Fibroblast of mammary gland (primary cell): ENCODE results near the gene DLX3.

Experiments
- DNase-seq: peaks from one replicate; pipeline ENCODE4 v3.0.0-alpha.2; 2010; ENCODE audit warnings: low read depth
- H3K4me3 ChIP-seq: 2 replicates; pipeline ENCODE4 v1.5.1; 2011; ENCODE audit warnings: low read depth, mild to moderate bottlenecking, low read length, moderate library complexity; ENCODE audit not compliant: control insufficient read depth
- CTCF ChIP-seq: conservative IDR thresholded peaks from 2 replicates; pipeline ENCODE4 v1.5.1; 2011; ENCODE audit warnings: low read depth, low read length, inconsistent platforms; ENCODE audit not compliant: control insufficient read depth, insufficient read depth

Gene DLX3

DNA sequence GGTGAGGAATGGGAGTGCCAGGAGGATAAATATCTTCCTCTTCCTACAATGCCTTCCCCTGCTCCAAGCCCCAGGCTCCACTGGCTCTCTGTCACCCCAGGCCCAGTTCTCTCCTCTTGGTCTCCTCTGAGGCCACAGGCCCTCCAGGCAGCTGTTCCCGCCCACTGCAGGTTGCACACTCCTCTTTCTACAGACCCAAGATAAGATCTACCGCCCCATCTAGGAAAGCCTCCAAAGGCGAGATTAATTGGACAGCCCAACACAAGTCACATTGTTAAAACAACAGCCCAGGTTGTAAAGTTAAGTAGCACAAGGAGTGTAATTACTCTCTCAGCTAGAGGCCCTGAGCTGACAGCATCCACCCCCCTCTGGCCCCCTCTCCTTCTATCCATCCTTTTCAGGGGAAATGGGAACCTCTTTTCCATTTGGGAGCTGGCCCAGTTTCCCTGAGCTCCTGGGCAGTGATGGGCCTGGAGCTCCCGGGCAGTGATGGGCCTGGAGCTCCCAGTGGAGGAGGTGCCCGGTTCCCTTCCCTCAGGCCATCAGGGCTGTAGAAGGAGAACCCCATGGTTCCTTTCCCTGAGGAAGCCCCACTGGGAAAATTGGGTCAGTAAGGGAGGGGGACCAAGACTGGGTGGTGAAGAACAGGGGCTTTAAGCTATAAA lies 18.7 kb downstream of the DLX3 start:
- no peak overlapping the region for H3K4me3 ChIP-seq
- DNase-seq = no peak
- no peak for TF ChIP-seq CTCF

DNA sequence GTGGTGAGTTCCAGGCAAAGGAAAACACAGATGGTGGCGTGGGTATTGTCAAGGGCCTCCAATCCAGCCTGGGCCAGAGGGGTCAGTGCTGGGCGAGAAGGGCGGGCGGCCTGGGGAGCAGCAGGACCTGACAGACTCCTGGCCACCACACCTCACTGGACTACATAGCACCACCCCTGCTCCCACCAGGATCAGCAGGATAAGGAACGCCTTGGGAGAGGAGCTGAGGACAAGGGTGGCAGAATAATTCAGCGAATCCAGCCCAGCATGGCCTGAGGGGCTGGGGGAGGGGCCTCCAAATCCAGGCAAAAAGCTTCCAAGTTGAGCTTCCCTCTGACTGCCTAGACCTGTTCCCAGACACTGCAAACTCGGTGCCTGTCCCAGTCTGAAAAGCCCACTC lies 19.5 kb downstream of the DLX3 start:
- no peak overlapping the region for H3K4me3 ChIP-seq
- no peak for TF ChIP-seq CTCF
- DNase-seq = no peak

DNA sequence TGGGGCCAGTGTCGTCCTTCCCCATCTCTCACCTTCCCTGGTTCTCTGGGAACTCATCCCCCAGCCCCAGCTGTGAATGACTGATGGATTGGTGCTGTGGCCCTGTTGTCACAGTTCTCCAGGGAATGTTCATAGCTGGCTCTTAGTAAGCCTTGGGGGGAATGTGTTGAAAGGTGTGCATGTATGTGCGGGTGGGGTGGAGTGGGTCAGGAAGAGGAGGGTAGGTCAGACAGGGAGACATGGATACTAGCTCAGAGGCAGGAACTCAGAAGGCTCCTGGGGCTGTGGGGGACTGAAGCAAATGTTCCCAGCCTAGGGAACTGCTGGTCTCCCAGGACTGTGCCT lies 21.8 kb downstream of the DLX3 start:
- no peak for TF ChIP-seq CTCF
- no peak overlapping the region for H3K4me3 ChIP-seq
- DNase-seq = no peak

- no peak for TF ChIP-seq CTCF
- no peak overlapping the region for H3K4me3 ChIP-seq
- DNase-seq = no peak
Measured at GRCh38 chr17:49972486-49973270, 22.3 kb downstream of the DLX3 start.

GRCh38 chr17:49971848-49972485 lies 23.1 kb downstream of the DLX3 start:
- no peak for DNase-seq
- TF ChIP-seq CTCF = no peak
- H3K4me3 ChIP-seq = no peak overlapping the region

- DNase-seq = no peak
- H3K4me3 ChIP-seq = no peak overlapping the region
- TF ChIP-seq CTCF = no peak
Measured at GRCh38 chr17:49971199-49971847, 23.7 kb downstream of the DLX3 start.
